Measurements from ENCODE around the gene IKZF2.

IKZF2 gene

GRCh38 chr2:213064099-213064498 is 87.3 kb downstream of the IKZF2 start:
- ChIA-PET POLR2A (no interaction called here), CTCF (no interaction called here)
- no peak for DNase-seq (ENCODE audit: extremely low spot score)
- no peak for TF ChIP-seq L3MBTL2 (conservative IDR thresholded peaks at IDR 0.05)
- TF ChIP-seq FOXM1 (IDR thresholded peaks at IDR 0.05; ENCODE audit: borderline replicate concordance): no peak
- no peak for TF ChIP-seq BHLHE40 (IDR thresholded peaks at IDR 0.05; ENCODE audit: borderline replicate concordance)
- TF ChIP-seq FOXA1 (IDR thresholded peaks at IDR 0.05): no peak
- no peak for TF ChIP-seq NFRKB (IDR thresholded peaks at IDR 0.05)
- no peak for TF ChIP-seq FOXK2 (IDR thresholded peaks at IDR 0.05)
- TF ChIP-seq ZNF384 (IDR thresholded peaks at IDR 0.05): no peak
- TF ChIP-seq HDGF (IDR thresholded peaks at IDR 0.05; ENCODE audit: borderline replicate concordance): no peak

GRCh38 chr2:213057977-213058376 is 93.4 kb downstream of the IKZF2 start:
- DNase-seq (ENCODE audit: extremely low spot score): no peak
- ChIA-PET POLR2A (no interaction called here), CTCF (no interaction called here)
- TF ChIP-seq FOXK2 (IDR thresholded peaks at IDR 0.05): no peak
- TF ChIP-seq BHLHE40 (IDR thresholded peaks at IDR 0.05; ENCODE audit: borderline replicate concordance): no peak
- no peak for TF ChIP-seq LEF1 (IDR thresholded peaks at IDR 0.05; ENCODE audit: borderline replicate concordance)
- TF ChIP-seq SP1 (IDR thresholded peaks at IDR 0.05): no peak
- no peak for TF ChIP-seq ZNF384 (IDR thresholded peaks at IDR 0.05)
- TF ChIP-seq HDGF (IDR thresholded peaks at IDR 0.05; ENCODE audit: borderline replicate concordance): no peak
- TF ChIP-seq SUZ12 (IDR thresholded peaks at IDR 0.05): no peak
- TF ChIP-seq PKNOX1 (IDR thresholded peaks at IDR 0.05): no peak
- TF ChIP-seq FOXA1 (IDR thresholded peaks at IDR 0.05): no peak

- DNase-seq (ENCODE audit: extremely low spot score): no peak
- POLR2A ChIA-PET: no interaction called here
- TF ChIP-seq HDGF (IDR thresholded peaks at IDR 0.05; ENCODE audit: borderline replicate concordance) (no peak), FOXM1 (IDR thresholded peaks at IDR 0.05; ENCODE audit: borderline replicate concordance) (no peak), NFRKB (IDR thresholded peaks at IDR 0.05) (no peak), FOXA1 (IDR thresholded peaks at IDR 0.05) (no peak), SP1 (IDR thresholded peaks at IDR 0.05) (no peak), TARDBP (IDR thresholded peaks at IDR 0.05) (no peak), ARNT (IDR thresholded peaks at IDR 0.05) (no peak), SUZ12 (IDR thresholded peaks at IDR 0.05) (no peak), BHLHE40 (IDR thresholded peaks at IDR 0.05; ENCODE audit: borderline replicate concordance) (no peak)
- CTCF ChIA-PET: no interaction called here
Measured at GRCh38 chr2:213046431-213046830, 105.0 kb downstream of the IKZF2 start.

- no peak for DNase-seq (ENCODE audit: extremely low spot score)
- TF ChIP-seq L3MBTL2 (conservative IDR thresholded peaks at IDR 0.05): no peak
- TF ChIP-seq SP1 (IDR thresholded peaks at IDR 0.05): no peak
- ChIA-PET POLR2A (no interaction called here), CTCF (no interaction called here)
Measured at GRCh38 chr2:213043566-213043965, 107.8 kb downstream of the IKZF2 start.

- TF ChIP-seq CTBP1 (IDR thresholded peaks at IDR 0.05; ENCODE audit: borderline replicate concordance) (no peak), FOXM1 (IDR thresholded peaks at IDR 0.05; ENCODE audit: borderline replicate concordance) (no peak), TARDBP (IDR thresholded peaks at IDR 0.05) (no peak), ARNT (IDR thresholded peaks at IDR 0.05) (no peak), ZNF384 (IDR thresholded peaks at IDR 0.05) (no peak), L3MBTL2 (conservative IDR thresholded peaks at IDR 0.05) (no peak), SP1 (IDR thresholded peaks at IDR 0.05) (no peak), ELF4 (IDR thresholded peaks at IDR 0.05) (no peak), BHLHE40 (IDR thresholded peaks at IDR 0.05; ENCODE audit: borderline replicate concordance) (no peak), PKNOX1 (IDR thresholded peaks at IDR 0.05) (no peak)
- POLR2A ChIA-PET: no interaction called here
- CTCF ChIA-PET: no interaction called here
- DNase-seq (ENCODE audit: extremely low spot score): no peak
Measured at GRCh38 chr2:213042262-213042661, 109.2 kb downstream of the IKZF2 start.

- POLR2A ChIA-PET: no interaction called here
- CTCF ChIA-PET: no interaction called here
- no peak for DNase-seq (ENCODE audit: extremely low spot score)
Measured at GRCh38 chr2:213036836-213037235, 114.6 kb downstream of the IKZF2 start.

More at GRCh38 chr2:213036836-213037235, 114.6 kb downstream of the IKZF2 start:
- TF ChIP-seq SP1 (IDR thresholded peaks at IDR 0.05): no peak
- no peak for TF ChIP-seq HDGF (IDR thresholded peaks at IDR 0.05; ENCODE audit: borderline replicate concordance)
- TF ChIP-seq L3MBTL2 (conservative IDR thresholded peaks at IDR 0.05): no peak
- no peak for TF ChIP-seq FOXK2 (IDR thresholded peaks at IDR 0.05)
- no peak for TF ChIP-seq FOXM1 (IDR thresholded peaks at IDR 0.05; ENCODE audit: borderline replicate concordance)
- no peak for TF ChIP-seq ELF4 (IDR thresholded peaks at IDR 0.05)
- no peak for TF ChIP-seq ZNF384 (IDR thresholded peaks at IDR 0.05)
- TF ChIP-seq CTBP1 (IDR thresholded peaks at IDR 0.05; ENCODE audit: borderline replicate concordance): no peak
- no peak for TF ChIP-seq TARDBP (IDR thresholded peaks at IDR 0.05)
- no peak for TF ChIP-seq SUZ12 (IDR thresholded peaks at IDR 0.05)
- TF ChIP-seq BHLHE40 (IDR thresholded peaks at IDR 0.05; ENCODE audit: borderline replicate concordance): no peak
- no peak for TF ChIP-seq ARNT (IDR thresholded peaks at IDR 0.05)
- TF ChIP-seq FOXA1 (IDR thresholded peaks at IDR 0.05): no peak
- no peak for TF ChIP-seq LEF1 (IDR thresholded peaks at IDR 0.05; ENCODE audit: borderline replicate concordance)
- no peak for TF ChIP-seq NFRKB (IDR thresholded peaks at IDR 0.05)
- no peak for TF ChIP-seq PKNOX1 (IDR thresholded peaks at IDR 0.05)

Measured in HEK293T (cell line).